GM12872 (cell line): ENCODE measurements around the gene ARHGEF33.

ENCODE experiments used
- CTCF ChIP-seq: IDR thresholded peaks from 3 replicates; pipeline ENCODE4 v1.5.1; 2011; ENCODE audit warnings: low read depth, mild to moderate bottlenecking, low read length, moderate library complexity; ENCODE audit not compliant: insufficient read depth

ARHGEF33 gene

GRCh38 chr2:38873763-38874162 lies 15.9 kb upstream of the ARHGEF33 start:
- TF ChIP-seq CTCF, result no peak

- no peak for TF ChIP-seq CTCF
Observed at GRCh38 chr2:38875227-38875575, 14.5 kb upstream of the ARHGEF33 start.

- no peak for TF ChIP-seq CTCF
Observed at GRCh38 chr2:38875576-38876367, 13.9 kb upstream of the ARHGEF33 start, which contains the start of the genes DHX57 and MORN2. Gene DHX57 (minus strand): TSS chr2:38875934. CDS start chr2:38868405, 7,529 bp downstream. Gene MORN2 (plus strand): TSS chr2:38875976.

- TF ChIP-seq CTCF, result no peak
Observed at GRCh38 chr2:38876407-38876806, 13.3 kb upstream of the ARHGEF33 start.

- TF ChIP-seq CTCF, result no peak
Observed at GRCh38 chr2:38886063-38886462, 3.6 kb upstream of the ARHGEF33 start.

GRCh38 chr2:38887347-38887746 lies 2.3 kb upstream of the ARHGEF33 start:
- TF ChIP-seq CTCF, result no peak

- TF ChIP-seq CTCF, result no peak
Observed at GRCh38 chr2:38887902-38888554, 1.6 kb upstream of the ARHGEF33 start.
